Measurements from ENCODE around the gene PHACTR1.
"Not testable (repeated sequence)": the region's sequence is repeated elsewhere in the genome, so short reads cannot be mapped to it uniquely, and the experiment has no call there.

The PHACTR1 gene

DNA sequence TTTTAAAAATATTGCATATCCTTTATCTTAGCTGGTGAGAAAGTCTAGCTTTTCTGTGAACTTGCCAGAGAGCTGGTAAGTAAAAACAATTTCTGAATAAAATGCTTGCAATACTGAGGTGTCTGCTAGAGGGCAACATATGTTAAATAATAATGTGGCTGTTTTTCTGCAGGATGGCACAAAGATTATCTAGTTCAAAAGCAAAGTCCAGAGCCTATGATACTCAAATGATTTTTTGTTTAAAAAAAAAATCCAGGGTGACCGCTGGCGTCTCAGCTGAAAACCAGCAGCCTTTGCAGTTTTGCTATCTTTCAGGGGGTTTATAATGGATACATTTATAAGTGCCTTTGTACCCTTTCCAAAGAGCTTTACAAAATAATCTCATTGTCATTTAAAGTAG lies 194.9 kb downstream of the PHACTR1 start:
- DNase-seq, result no peak

DNA sequence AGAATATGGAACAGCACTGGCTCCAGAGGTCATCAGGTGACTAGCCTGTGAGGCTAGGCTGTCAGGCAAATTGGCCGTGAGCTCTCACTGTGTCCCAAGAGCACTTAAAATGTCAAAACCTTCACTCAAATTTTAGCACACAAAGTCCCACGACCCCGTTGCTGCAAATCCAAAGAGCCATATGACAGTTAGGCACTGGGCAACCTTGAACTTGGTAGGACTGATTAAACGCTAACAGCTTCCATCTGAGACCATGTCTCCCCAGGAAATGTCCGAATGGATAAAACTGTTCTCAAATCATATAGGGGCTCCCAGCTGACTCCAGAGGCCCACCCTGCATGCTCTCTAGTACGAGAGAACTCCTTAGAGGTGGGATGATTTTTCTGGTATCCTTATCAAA lies 196.6 kb downstream of the PHACTR1 start:
- no peak for DNase-seq

- DNase-seq, result no peak
These were observed 199.4 kb downstream of the PHACTR1 start for GRCh38 chr6:12916006-12916405.

GRCh38 chr6:12916420-12917136 lies 200.0 kb downstream of the PHACTR1 start:
- no peak for DNase-seq

GRCh38 chr6:12921467-12921866 lies 204.9 kb downstream of the PHACTR1 start:
- DNase-seq, result no peak

GRCh38 chr6:12923644-12924235 lies 207.2 kb downstream of the PHACTR1 start:
- no peak for DNase-seq

DNA sequence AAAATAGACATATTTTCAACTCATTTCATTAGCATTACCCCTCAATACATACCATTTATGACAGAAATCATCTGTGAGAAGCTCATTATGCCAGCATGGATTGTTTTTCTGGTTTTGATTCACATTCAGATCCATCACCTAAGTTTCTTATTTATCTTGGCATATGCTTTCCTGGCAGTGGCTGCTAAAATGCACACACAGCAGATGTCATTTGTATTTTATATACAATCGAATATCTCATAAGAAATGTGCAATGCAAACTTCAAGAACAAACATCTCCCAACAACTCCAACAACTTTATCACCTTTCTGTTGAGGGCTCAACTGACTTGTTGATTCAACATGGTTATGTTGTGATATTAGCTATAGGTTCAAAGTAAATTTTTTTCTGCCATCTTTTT lies 208.3 kb downstream of the PHACTR1 start:
- no peak for DNase-seq

DNA sequence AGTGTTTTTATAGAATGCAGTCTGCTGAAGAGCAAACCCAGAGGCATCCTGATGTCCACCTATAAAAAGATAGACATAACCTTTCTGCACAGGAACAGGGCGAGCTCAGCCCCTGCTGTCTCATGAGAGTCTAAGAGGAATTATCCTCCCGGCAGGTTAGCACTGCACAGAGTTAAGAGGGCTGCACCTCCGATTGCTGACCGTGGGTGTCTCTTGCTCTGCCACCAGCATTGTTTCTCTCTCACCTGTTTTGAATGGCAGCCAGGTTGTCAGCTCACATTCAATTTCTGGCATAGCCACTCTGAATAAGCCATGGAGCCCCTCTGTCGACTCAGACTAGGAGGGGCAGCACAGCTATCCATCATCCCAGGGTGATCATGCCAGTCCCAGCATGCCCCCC lies 211.2 kb downstream of the PHACTR1 start:
- no peak for DNase-seq

DNA sequence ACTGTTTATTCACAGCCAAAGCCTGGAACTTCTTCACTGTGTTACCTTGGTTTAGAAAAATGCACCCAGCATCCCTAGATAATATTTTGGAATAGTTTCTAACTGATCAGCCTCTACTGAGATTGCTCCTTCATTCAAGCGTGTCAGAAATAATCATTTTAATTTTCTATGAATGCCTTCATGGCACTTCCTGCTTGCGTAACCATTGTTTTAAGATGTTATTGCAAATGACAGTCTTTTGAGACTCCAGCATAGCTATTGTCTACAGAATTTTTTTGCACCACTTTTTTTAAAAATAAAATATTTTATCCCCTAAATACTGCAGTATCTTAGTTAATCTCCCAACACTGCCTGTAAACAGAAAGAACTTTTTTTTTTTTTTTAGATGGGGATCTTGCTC lies 213.1 kb downstream of the PHACTR1 start:
- DNase-seq, result no peak

GRCh38 chr6:12931639-12932038 lies 215.1 kb downstream of the PHACTR1 start:
- no peak for DNase-seq

DNA sequence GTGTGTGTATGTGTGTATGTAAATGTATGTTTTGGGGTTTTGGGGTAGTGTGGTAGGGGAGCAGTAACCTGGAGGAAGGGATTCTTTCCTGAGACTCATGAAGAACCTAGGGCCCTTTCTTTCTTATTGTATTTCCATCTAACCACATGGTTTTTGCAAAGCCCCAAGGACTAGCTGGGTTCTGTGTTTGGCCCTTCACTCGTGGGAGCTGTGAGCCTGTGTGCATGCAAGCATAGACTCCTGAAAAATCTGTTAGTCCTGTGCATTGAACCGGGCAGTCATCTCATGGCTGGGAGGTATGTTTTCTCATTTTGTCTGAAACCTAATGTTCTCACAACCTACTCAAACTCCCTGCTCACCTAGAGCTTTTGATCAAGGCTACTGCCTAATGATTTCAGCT lies 219.1 kb downstream of the PHACTR1 start:
- no peak for DNase-seq

- DNase-seq, result no peak
These were observed 221.4 kb downstream of the PHACTR1 start for GRCh38 chr6:12937971-12938370.

DNA sequence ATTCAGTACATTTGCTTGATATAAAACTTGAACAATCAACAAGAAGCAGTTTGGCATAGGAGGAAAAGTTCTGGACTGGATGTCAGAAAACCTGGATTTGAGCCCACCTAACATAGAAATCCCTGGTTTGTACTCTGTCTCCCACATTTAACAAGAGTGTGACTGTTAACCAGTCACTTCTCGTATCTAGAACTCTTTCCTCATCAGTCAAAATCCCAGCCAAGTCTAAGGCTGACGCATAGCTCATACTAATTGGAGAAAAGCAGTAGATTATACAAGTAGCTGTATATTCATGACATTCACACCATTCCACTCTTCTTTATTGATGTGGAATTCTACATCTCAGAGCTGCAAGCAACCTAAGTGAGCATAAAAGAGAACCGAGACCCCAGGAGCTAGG lies 222.7 kb downstream of the PHACTR1 start:
- no peak for DNase-seq

GRCh38 chr6:12941422-12941821 lies 224.9 kb downstream of the PHACTR1 start:
- DNase-seq, result no peak

GRCh38 chr6:12943549-12943948 lies 227.0 kb downstream of the PHACTR1 start:
- DNase-seq, result no peak

- peak; percentile 17 for DNase-seq
These were observed 227.4 kb downstream of the PHACTR1 start for GRCh38 chr6:12944001-12944400.

- DNase-seq, result not testable (repeated sequence)
These were observed 228.0 kb downstream of the PHACTR1 start for GRCh38 chr6:12944528-12944927.

DNA sequence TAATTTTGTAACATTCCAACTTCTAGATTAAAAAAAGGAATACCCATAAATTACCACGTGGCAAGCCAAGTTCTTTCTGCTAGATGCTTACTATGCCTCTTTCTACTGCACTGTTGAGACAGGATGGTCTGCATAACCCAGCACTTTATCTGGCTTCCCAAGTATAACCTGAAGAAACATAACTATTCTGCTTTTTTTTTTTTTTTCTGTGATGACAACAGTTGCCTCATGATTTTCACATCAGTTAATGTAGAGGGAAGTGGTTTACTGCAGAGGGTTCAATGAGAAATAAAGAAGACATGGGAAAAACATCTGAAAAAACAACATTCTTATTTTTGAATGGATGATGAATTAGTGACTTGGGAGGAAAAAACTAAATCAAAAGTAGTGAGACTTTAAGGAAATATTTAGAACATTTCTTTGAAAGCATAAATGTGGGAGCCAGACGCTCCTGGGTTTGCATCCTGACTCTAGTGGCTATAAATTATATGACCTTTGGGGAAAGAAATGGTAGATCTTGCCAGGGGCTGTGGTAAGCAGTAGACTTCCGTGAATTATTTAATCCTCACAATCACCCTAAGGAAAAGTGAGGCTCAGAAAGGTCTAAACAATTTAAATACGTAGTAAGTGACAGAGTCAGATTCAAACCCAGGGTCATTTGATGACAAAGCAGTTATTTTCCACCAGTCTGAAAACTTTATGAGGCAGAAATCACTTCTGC lies 230.7 kb downstream of the PHACTR1 start:
- DNase-seq, result peak; percentile 44

DNA sequence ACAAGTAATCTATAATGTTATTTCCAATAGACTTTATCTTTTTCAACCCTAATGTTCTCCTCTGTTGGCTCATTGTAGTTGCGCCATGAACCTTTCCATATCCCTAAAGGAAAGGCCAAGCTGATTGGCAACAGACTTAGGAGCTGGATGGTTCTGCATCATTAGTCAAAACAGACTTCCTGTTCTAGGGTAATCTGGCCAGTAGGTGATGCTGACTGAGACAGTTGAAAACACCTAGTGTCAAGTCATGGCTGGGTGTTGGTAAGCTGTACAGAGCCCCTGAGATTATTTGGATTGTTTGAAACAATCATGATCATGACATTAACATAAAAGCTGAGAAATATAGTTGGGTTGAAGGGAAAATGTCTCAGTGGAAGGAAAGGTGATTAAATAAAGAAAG lies 231.4 kb downstream of the PHACTR1 start:
- no peak for DNase-seq

DNA sequence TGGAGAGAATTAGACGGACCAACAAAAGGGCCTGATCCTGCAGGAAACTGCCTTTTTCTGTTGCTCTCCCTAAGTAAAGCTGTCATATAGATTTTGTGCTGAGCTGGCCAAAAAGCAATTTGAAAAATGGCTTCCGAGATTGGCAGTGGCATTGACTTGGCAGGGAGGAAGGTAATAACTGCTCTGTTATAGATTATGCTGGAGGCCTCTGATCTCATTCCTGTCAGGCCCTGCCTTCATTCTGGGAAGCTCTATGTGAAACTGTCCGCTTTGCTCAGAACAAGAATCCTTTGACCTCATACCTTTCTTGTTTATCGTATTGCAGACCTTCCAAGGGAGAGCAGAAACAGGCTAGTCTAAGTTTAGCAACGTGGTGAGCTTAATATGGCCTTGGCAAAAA lies 234.4 kb downstream of the PHACTR1 start:
- no peak for DNase-seq

- no peak for DNase-seq
These were observed 234.8 kb downstream of the PHACTR1 start for GRCh38 chr6:12951415-12951814.

DNA sequence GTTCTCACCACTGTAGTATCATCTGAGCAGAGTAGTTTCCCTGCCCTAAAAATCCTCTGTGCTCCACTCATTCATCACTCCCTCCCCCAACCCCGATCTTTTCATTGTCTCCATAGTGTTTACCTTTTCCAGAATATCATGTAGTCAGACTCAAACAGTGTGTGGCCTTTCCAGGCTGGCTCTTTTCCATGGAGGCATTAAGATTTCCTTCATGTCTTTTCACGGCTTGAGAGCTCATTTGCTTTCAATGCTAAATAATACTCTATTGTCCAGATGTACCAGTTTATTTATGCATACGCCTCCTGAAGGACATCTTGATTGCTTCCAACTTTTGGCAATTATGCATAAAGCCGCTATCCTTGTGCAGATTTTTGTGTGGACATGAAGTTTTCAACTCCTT lies 235.8 kb downstream of the PHACTR1 start:
- DNase-seq, result no peak

GRCh38 chr6:12955956-12956355 lies 239.4 kb downstream of the PHACTR1 start:
- no peak for DNase-seq

GRCh38 chr6:12956991-12957320 lies 240.4 kb downstream of the PHACTR1 start:
- no peak for DNase-seq

All from GF-D8 (cell line).